GM19025 (cell line): ENCODE results near the gene THTPA.
A peak's percentile ranks its signal among the peaks of the same experiment; 100 is the strongest.

Experiments used
- ATAC-seq: cut with Tn5 transposase; IDR thresholded peaks from one replicate; pipeline ENCODE4 v1.9.1; 2021; ENCODE audit warnings: mild to moderate bottlenecking, low read depth, moderate library complexity; ENCODE audit not compliant: unreplicated experiment

The THTPA gene

GRCh38 chr14:23550131-23550811 is 5.8 kb upstream of the THTPA start:
- no peak for ATAC-seq

GRCh38 chr14:23550812-23551265 is 5.2 kb upstream of the THTPA start:
- ATAC-seq, result no peak

- peak; percentile 42 for ATAC-seq
Observed at GRCh38 chr14:23551266-23552028, 4.6 kb upstream of the THTPA start, which contains the start of gene ZFHX2. Gene ZFHX2, minus strand, starts transcription at chr14:23551765. Its CDS starts 16,440 bp downstream, at chr14:23535325.

DNA sequence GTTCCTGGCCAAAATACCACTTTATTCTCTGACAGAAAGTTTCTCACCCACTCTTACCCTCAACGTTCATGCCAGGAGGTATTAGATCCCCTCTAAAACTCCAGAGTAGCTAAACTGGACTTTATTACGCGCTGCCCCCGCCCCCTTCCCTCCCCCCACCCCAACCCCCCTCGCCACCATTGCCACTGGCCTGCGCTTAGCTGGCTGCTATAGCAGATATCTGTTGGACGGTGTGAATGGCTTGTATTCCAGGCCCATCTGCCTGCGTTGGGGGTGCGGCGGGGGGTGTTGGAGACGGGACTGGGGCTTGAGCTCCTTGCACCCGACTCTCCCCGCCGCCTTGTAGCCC is 564 bp upstream of the THTPA start:
- ATAC-seq, result no peak

DNA sequence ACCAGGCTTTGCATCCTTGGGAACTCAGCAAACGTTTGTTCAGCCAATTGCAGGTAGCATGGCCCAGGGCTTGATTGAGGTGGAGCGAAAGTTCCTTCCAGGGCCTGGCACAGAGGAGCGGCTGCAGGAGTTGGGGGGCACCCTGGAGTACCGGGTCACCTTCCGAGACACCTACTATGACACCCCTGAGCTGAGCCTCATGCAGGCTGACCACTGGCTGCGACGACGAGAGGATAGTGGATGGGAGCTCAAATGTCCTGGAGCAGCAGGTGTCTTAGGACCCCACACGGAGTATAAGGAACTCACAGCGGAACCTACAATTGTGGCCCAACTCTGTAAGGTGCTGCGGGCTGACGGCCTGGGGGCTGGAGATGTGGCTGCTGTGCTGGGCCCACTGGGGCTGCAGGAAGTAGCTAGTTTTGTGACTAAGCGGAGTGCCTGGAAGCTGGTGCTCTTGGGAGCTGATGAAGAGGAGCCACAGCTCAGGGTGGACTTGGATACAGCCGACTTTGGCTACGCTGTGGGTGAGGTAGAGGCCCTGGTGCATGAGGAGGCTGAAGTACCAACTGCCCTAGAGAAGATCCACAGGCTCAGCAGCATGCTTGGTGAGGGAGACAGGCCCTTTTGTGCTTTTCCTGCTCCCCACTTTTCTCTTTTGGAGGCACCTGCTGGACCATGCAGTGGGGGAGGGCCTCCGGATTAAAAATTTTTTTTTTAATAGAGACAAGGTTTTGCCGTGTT is 799 bp downstream of the THTPA start:
- ATAC-seq, result no peak

DNA sequence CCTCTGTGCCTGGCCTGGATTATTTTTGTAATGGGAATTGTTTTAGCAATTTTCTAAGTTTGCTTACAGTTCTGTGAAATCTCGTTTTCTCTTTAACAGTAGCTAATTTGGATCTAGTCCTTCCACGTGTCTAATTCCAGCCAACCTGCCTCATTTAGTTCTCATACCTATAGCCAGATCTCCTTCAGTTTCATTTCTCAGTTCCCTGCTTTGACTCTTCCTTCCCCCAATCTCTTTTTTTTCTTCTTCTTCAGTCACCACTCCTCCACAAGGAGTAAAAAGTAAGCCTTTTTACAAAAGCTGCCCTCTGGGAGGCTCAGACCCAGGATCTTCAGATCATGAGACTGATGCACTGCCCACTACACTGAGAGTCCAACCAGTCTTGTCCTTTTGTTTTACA is 1.4 kb downstream of the THTPA start:
- no peak for ATAC-seq

GRCh38 chr14:23557946-23558345 is 1.9 kb downstream of the THTPA start:
- ATAC-seq, result no peak

GRCh38 chr14:23558346-23559009 is 2.4 kb downstream of the THTPA start:
- ATAC-seq, result no peak

GRCh38 chr14:23559010-23559925 is 3.2 kb downstream of the THTPA start:
- ATAC-seq, result no peak

DNA sequence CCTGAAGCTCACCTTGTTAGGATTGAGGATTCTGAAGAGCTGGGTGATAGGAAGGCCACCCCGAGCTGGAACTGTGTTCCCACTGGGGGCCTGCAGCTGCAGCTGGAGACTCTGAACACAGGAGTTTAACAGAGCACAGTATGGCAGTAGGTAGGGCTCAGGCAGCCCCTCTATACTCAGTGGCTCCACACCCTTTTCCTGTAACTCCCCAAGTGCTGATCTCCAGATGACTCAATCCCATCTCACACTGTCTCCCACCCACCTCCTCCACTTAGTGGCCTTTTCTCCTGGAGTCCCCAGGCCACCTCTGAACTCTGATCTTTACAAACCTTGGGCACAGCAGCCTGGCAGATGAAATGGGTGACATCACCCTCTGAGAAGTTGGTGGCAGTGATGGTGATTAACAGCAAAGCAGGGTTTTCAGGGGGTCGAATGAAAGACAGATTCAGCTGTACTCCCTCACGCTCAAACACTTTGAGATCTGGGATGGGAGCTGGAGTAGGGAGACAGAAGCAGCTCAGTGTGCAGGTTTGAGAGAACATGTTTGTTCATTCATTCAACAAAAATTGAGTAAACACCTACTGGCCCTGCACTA is 4.0 kb downstream of the THTPA start:
- ATAC-seq, result no peak

DNA sequence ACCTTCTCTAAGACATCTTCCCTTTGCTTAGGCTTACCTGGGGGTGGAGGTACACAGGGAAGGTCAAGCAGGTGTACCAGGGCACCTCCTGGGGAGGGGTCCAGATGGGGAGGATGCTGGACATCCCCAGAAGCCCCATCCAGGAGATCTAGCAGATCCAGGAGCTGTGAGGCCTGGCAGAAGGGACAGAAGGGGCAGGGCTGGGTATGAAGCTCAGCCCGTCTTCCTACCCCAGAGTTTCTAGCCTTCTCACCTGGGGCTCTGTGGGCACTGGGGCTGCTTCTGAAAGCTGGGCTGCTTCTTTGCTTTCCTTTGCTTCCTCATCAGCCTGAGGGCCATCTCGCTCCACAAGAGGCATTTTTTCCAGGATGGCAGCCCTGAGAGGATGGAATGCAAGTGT is 5.2 kb downstream of the THTPA start:
- no peak for ATAC-seq

GRCh38 chr14:23561873-23562821 is 6.1 kb downstream of the THTPA start:
- ATAC-seq, result no peak

GRCh38 chr14:23562822-23563472 is 6.9 kb downstream of the THTPA start:
- no peak for ATAC-seq

GRCh38 chr14:23563473-23564180 is 7.6 kb downstream of the THTPA start:
- ATAC-seq, result no peak

DNA sequence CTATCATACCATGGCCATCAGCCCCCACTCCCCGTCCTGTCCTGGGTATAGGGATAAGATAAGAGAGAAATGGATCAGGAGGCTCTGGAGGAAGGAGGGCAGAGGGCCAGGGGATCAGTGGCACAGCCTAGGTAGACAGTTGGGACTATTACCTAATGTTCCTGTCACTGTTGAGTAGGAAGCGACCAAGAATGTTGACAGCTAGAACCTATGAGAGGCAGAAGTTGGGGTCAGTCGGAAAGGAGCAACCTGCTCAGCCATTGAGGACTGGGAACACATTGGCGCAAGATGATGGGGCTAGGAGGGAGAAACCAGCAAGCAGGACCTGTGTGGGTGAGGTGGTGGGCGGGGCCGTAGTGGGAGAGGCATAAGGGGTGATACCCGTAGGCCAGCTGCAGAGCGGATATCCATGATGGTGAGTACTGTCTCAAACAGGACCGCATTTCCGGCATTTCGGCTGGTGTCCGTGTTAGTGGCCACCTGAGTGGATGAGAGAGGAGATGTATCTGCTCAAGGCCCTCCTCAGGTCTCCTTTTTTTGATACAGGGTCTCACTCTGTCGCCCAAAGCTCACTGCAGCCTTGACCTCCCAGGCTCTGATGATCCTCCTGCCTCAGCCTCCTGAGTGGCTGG is 8.2 kb downstream of the THTPA start:
- no peak for ATAC-seq

GRCh38 chr14:23564876-23565275 is 8.8 kb downstream of the THTPA start:
- no peak for ATAC-seq

GRCh38 chr14:23565626-23566025 is 9.6 kb downstream of the THTPA start:
- ATAC-seq, result no peak
